GM19438 (cell line): Measurements from ENCODE around the gene LELP1.
"Not testable (repeated sequence)": the region's sequence is repeated elsewhere in the genome, so short reads cannot be mapped to it uniquely, and the experiment has no call there.

Experiments
- ATAC-seq: cut with Tn5 transposase; IDR thresholded peaks from one replicate; pipeline ENCODE4 v1.9.1; 2021; ENCODE audit warnings: low read depth; ENCODE audit not compliant: unreplicated experiment

The LELP1 gene

DNA sequence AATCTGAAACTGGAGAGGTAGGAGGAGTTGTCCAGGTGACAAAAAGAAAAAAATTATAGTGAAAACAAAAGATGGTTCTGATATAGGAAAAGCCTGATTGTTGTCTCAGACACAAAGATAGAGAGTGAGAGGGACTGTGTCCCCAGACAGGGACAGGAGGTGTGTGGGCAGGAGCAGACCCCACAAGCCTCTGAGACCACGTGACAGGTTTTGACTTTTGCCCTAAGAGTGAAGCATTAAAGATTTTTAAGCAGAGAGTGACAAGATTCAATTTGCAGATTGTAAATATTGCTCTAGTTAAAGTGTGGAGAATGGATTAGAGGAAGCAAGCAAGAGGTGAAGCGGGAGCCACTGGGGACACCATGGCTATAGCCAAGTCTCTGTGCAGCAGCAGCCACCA lies 24.6 kb downstream of the LELP1 start:
- ATAC-seq, result no peak

- no peak for ATAC-seq
These were observed 25.3 kb downstream of the LELP1 start for GRCh38 chr1:153228491-153228890.

- ATAC-seq, result not testable (repeated sequence)
These were observed 26.0 kb downstream of the LELP1 start for GRCh38 chr1:153229076-153229829.

- no peak for ATAC-seq
These were observed 28.1 kb downstream of the LELP1 start for GRCh38 chr1:153231363-153231762.

DNA sequence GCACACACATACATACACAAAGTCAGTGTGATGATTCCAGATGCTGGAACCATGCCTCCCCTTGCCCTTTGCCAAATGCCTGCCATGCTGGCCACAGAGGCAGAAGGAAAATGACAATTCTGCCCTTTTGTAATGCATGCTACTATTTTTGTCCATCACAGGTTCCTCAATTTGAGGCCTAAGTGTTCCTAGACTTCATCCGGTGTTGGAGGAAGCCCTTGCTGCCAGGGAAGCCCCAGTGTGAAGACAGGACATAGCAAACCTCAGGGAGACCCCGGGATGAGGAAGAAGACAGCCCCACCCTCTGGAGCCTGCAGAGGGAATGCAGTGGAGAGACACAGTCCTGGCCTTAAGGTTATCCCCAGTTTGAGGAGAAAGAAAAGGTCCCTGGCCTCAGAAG lies 28.6 kb downstream of the LELP1 start:
- ATAC-seq, result no peak

DNA sequence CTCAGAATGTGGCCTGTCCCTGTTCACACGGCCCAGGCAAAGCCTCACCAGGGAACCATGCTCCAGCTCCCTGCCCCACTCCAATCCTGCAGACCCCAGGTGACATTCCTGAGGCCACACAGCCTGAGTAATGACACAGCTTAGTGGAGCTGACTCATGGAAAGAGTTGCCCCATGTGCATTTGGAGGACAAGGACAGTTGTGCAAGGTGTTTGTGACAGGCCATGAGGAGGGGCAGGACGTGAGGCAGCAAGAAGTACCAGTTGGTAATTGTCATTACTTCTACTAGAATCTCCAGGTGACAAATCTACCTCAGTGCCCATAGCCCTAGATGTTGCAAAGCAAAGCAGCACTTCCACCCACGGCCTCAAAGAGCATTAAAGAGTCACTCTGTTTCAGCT lies 29.3 kb downstream of the LELP1 start:
- ATAC-seq, result no peak

DNA sequence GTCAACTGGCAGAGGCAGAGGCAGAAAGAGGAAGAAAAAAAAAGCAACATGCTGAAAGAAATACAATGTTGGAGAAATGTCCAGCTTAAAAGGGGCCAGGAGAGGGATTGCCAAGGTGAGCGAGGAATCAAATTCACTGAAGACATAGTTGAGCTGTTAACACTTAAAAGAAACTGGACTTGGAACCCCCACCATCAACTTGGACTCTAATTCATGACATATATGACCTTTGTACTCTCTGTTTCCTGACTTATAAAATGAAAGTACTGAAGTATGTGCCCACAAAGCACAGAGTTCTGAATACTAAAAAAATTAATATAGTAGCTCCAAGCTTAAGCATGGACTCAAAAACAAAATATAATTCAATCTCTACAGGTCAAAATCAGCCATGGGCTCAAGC lies 30.2 kb downstream of the LELP1 start:
- ATAC-seq, result no peak

GRCh38 chr1:153238527-153238926 lies 35.3 kb downstream of the LELP1 start:
- no peak for ATAC-seq

DNA sequence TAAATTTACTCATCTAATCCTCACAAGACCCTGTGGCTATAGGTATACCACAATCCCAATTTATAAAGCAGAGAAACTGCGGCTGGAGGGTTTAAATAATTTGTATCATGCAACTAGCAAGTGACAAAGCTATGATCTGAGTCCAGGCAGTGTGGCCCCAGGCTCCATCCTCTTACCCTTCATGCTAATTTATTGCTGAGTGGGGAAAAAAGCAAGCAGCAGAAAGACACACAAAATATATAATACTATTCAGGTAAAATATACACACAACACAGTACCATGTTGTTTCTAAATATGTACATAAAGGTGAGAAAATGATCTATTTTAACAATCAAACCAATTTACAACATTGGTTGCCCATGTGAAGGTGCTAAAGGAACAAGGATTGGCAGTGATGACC lies 38.9 kb downstream of the LELP1 start:
- no peak for ATAC-seq

GRCh38 chr1:153245466-153245865 lies 42.2 kb downstream of the LELP1 start:
- ATAC-seq, result no peak

DNA sequence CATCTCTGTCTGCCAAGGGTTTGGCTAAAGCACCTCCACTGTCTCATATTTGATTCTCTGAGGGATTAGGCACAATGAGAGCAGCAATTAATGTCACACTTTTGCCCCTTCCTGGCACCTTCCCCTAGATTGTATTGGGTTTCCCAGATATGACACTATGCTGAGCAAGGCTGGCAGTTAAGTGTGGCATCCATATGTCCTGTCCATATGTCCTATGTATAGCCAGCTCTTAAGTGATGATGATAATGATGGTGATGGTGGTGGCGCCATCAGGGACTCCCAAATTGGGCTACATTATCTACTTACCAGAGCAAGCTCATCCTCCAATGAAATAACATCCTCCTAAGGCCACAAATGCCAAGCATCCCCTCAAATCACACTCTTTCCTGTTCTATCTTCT lies 42.8 kb downstream of the LELP1 start:
- ATAC-seq, result no peak

DNA sequence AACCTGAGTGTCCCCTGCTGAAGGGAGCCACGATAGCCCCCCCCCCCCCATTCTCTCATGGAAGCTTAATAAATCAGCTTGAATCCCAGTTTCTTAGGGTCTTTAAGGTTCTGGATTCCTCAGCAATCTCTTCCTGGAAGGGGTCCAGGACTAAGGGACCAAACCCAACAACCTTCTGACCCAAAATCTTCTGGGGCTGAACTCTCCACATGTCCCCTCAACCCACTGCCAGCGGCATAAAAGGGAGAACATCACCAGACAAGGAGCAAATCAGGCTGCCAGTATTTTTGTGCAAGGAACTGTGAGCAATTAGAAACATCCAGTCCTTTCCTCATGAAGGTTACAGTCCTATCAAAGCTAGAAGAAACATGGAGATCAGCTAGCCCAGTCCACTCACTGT lies 43.6 kb downstream of the LELP1 start:
- ATAC-seq, result no peak

DNA sequence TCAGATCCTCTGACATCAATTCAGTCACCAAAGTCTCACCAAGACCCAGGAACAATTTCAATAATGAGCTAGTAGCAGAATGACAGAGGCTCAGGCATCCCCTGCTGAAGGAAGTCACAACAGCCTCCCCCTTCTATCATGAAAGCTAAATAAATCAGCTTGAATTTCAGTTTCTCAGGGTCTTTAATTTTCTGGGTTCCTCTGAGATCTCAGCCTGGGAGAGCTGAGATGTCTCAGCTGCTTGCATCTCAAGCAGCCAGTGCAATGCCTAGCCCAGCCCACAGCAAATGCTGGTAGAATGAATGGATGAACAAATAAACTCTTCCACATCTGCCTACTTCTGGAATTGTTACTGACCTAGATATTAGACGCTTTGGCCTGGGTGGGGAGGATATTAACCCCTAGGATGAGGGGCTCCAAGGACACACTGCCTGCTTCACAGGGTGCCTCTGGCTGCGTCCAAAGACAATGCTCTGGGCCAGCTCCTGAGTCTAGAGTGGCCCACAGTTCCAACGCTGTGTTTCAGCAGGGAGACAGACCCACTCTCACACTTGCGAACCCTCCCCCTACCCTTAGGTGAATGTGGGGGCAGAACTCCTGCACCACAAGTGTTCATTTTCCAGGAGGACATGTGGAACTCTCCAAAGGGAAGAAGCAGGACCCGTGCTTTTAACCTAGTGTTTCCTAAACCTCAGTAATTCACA lies 45.1 kb downstream of the LELP1 start:
- ATAC-seq, result no peak

- ATAC-seq, result no peak
These were observed 46.9 kb downstream of the LELP1 start for GRCh38 chr1:153250166-153250565.

- ATAC-seq, result no peak
These were observed 47.9 kb downstream of the LELP1 start for GRCh38 chr1:153251087-153251486.

DNA sequence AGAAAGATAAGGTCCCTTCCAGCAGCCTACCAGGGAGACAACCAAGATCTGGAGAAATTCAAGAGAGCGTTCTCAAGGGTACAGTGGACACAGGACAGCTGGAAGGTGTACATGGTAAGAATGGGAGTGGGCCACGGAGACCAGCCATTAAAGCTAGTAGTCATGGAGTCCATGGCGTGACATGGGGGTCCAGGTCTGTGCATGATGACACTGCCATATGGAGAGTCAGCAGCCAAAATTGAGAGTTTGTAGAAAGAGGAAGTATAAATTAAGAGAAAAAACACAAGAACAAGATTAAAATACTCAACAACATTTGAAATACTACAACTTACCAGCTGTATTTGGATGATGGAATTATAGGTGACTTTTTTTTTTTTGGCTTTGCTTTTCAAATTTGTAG lies 48.3 kb downstream of the LELP1 start:
- no peak for ATAC-seq

GRCh38 chr1:153251988-153252387 lies 48.8 kb downstream of the LELP1 start:
- ATAC-seq, result no peak

- no peak for ATAC-seq
These were observed 49.8 kb downstream of the LELP1 start for GRCh38 chr1:153253076-153253475.

- ATAC-seq, result no peak
These were observed 50.5 kb downstream of the LELP1 start for GRCh38 chr1:153253693-153254092.
